IPS-NIHi7 (cell line): ENCODE measurements around the gene EXD3.
"Not testable (repeated sequence)": the region's sequence is repeated elsewhere in the genome, so short reads cannot be mapped to it uniquely, and the experiment has no call there.

Experiments
- DNase-seq: peaks from one replicate; pipeline ENCODE4 v3.0.0; 2012; ENCODE audit warnings: mixed read lengths; ENCODE audit errors: extremely low spot score

The EXD3 gene

GRCh38 chr9:137272241-137273094, 150.5 kb downstream of the EXD3 start:
- no peak for DNase-seq

- no peak for DNase-seq
These were observed 151.3 kb downstream of the EXD3 start for GRCh38 chr9:137271696-137272076.

GRCh38 chr9:137270929-137271695, 151.8 kb downstream of the EXD3 start:
- no peak for DNase-seq

- no peak for DNase-seq
These were observed 153.7 kb downstream of the EXD3 start for GRCh38 chr9:137269231-137269772.

GRCh38 chr9:137268538-137269201, 154.3 kb downstream of the EXD3 start:
- DNase-seq, result no peak

GRCh38 chr9:137267933-137268355, 155.0 kb downstream of the EXD3 start:
- no peak for DNase-seq

- no peak for DNase-seq
These were observed 156.1 kb downstream of the EXD3 start for GRCh38 chr9:137266585-137267453.

- no peak for DNase-seq
These were observed 156.8 kb downstream of the EXD3 start for GRCh38 chr9:137266162-137266527.

- no peak for DNase-seq
These were observed 157.3 kb downstream of the EXD3 start for GRCh38 chr9:137265496-137266161.

GRCh38 chr9:137264067-137264466, 158.9 kb downstream of the EXD3 start:
- no peak for DNase-seq

- DNase-seq, result no peak
These were observed 159.5 kb downstream of the EXD3 start for GRCh38 chr9:137263506-137263905.

GRCh38 chr9:137262909-137263285, 160.1 kb downstream of the EXD3 start:
- DNase-seq, result no peak

- not testable (repeated sequence) for DNase-seq
These were observed 160.6 kb downstream of the EXD3 start for GRCh38 chr9:137262173-137262908.
